ENCODE data around the gene RAD21L1.

The RAD21L1 gene

GRCh38 chr20:1302685-1303541, 77.1 kb downstream of the RAD21L1 start:
- Histone ChIP-seq H3K4me1 (ENCODE audit: low read depth, poor library complexity, severe bottlenecking) (no peaks in the 10 kb centered on the region), H3K27me3 (ENCODE audit: insufficient read depth, low read depth) (no peaks in the 10 kb centered on the region), H3K4me3 (IDR thresholded peaks at IDR 0.05; ENCODE audit: insufficient read depth, low read depth, low read length) (no peak overlapping the region), H4K20me1 (ENCODE audit: insufficient read depth) (no peaks in the 10 kb centered on the region), H3K9ac (no peak overlapping the region), H3K27ac (no peak overlapping the region), H3K4me2 (no peak overlapping the region), H2AFZ (ENCODE audit: low read depth) (no peak overlapping the region), H3K79me2 (ENCODE audit: insufficient read depth, low read depth) (no peaks in the 10 kb centered on the region), H3K36me3 (ENCODE audit: insufficient read depth) (no peaks in the 10 kb centered on the region)
- no peak for TF ChIP-seq CTCF (conservative IDR thresholded peaks at IDR 0.05; ENCODE audit: low read depth, low read length)

- Histone ChIP-seq H3K27ac (no peak overlapping the region), H3K9ac (no peak overlapping the region)
- TF ChIP-seq CTCF (conservative IDR thresholded peaks at IDR 0.05; ENCODE audit: low read depth, low read length) = no peak
Measured at GRCh38 chr20:1304710-1305515, 79.1 kb downstream of the RAD21L1 start.

More at GRCh38 chr20:1304710-1305515, 79.1 kb downstream of the RAD21L1 start:
- Histone ChIP-seq H3K79me2 (ENCODE audit: insufficient read depth, low read depth) (no peaks in the 10 kb centered on the region), H3K4me2 (no peak overlapping the region), H4K20me1 (ENCODE audit: insufficient read depth) (no peaks in the 10 kb centered on the region), H2AFZ (ENCODE audit: low read depth) (no peak overlapping the region), H3K27me3 (ENCODE audit: insufficient read depth, low read depth) (no peaks in the 10 kb centered on the region), H3K36me3 (ENCODE audit: insufficient read depth) (no peaks in the 10 kb centered on the region), H3K4me3 (IDR thresholded peaks at IDR 0.05; ENCODE audit: insufficient read depth, low read depth, low read length) (no peak overlapping the region), H3K4me1 (ENCODE audit: low read depth, poor library complexity, severe bottlenecking) (no peaks in the 10 kb centered on the region)
